Measurements from ENCODE around the gene IPO5. TPM values are rescaled to one million over a fixed set of nuclear protein-coding genes. Genes with fewer than 3 reads are reported as not detected.

IPO5 gene
- total and polyA plus RNA-seq, 2 of the 8 experiments (the other 6 are each of a cell fraction or from before 2014, with no cell fraction given), result 143 to 410 TPM

DNA sequence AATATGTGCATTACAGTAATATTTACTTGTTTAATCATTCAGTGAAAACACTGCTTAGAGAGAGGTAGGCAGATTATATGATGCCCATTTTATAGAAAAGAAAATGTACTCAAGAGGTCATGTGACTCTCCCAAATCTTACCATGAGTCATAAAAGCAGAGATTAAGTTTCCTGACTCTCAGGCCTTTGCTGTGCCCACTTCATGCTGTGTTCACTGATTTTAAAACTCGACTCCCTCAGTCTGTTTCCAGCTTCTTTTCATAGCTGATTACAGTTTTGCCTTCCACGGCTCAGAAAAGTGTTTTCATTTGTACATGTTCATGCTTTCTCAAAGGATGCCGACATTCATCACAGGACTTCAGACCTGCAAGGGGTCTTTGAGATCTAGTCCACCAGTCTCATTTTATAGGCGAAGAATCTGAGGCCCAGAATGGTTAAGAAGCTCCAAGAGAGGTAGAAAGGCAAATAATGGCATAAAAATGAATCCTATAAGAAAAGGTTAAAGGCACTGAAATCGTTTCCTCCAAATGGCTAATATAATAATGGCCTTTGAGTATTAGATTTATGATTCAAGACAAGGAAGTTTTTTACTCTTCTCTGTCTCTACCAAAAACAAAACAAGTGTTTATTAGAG lies 9.0 kb upstream of the IPO5 start:
- ChIA-PET POLR2A (ENCODE audit: partially characterized antibody) (interaction anchor here (0.6 to 1.4 kb wide), 2 partner anchors 34 to 100 kb away, joined by 3 read pairs; no protein-coding TSS in a partner anchor), CTCF (ENCODE audit: partially characterized antibody) (interaction anchor here (0.5 to 1.0 kb wide), 2 partner anchors 74 to 89 kb away, joined by 4 read pairs; no protein-coding TSS in a partner anchor)
- H2AFZ ChIP-seq (ENCODE audit: low read length), result peak overlapping the region; percentile 81; the same call in 1 of the 2 replicates
- H3K4me2 ChIP-seq (ENCODE audit: insufficient read depth in 1 of 2, low read depth in 2 of 2, low read length in 2 of 2), result no peak overlapping the region
- no peak overlapping the region for H3K18ac ChIP-seq (ENCODE audit: extremely low read depth, low read length)
- H3K4me1 ChIP-seq (replicated peaks in 1 of 4; ENCODE audit: control insufficient read depth in 3 of 4, insufficient read depth in 4 of 4, low read length in 3 of 4), result no peaks in the 10 kb centered on the region
- H3K27me3 ChIP-seq (replicated peaks in 1 of 4; ENCODE audit: control insufficient read depth in 3 of 4, extremely low read depth in 1 of 4, insufficient read depth in 3 of 4, low read length in 3 of 4), result no peaks in the 10 kb centered on the region
- no peak overlapping the region for H3K23ac ChIP-seq (ENCODE audit: insufficient read length)
- WGBS, 2 experiments (ENCODE audit: extremely low coverage in 1 of 2, insufficient coverage in 1 of 2, insufficient read length in 1 of 2, insufficient replicate concordance in 2 of 2, low coverage in 1 of 2, low lambda C conversion rate in 2 of 2, missing lambda C conversion rate in 1 of 2), result 93% methylated on average over 5 of the region's 5 CpGs; no CpG with 5 or more reads in 1 of the 2 experiments
- no peak overlapping the region for H2BK120ac ChIP-seq (replicated peaks; ENCODE audit: low read depth, low read length)
- no peaks in the 10 kb centered on the region for H3K79me2 ChIP-seq (ENCODE audit: control insufficient read depth in 1 of 2, insufficient read depth in 2 of 2, low read length in 2 of 2)
- FAIRE-seq (no peak), DNase-seq (ENCODE audit: low read depth in 1 of 2, low spot score in 2 of 2) (no peak)
- H2BK20ac ChIP-seq (ENCODE audit: low read length), result no peak overlapping the region
- no peaks in the 10 kb centered on the region for H4K20me1 ChIP-seq (replicated peaks in 1 of 2; ENCODE audit: control insufficient read depth in 1 of 2, insufficient read depth in 2 of 2, low read length in 2 of 2)
- no peaks in the 10 kb centered on the region for H3K9me3 ChIP-seq (ENCODE audit: insufficient read depth in 2 of 2, low read depth in 1 of 2, low read length in 1 of 2)
- no peaks in the 10 kb centered on the region for H3K23me2 ChIP-seq (ENCODE audit: low read depth, low read length)
- H4K91ac ChIP-seq (replicated peaks; ENCODE audit: insufficient read length, low read length), result no peak overlapping the region
- H4K5ac ChIP-seq (ENCODE audit: insufficient read length, low read depth, low read length), result no peak overlapping the region
- no peak overlapping the region for H2BK12ac ChIP-seq (ENCODE audit: low read depth, low read length)
- H3K4me3 ChIP-seq (ENCODE audit: extremely low read depth in 1 of 4, insufficient read depth in 2 of 4, low read depth in 3 of 4, low read length in 4 of 4), result no peak overlapping the region
- H2AK5ac ChIP-seq (ENCODE audit: low read depth, low read length), result no peak overlapping the region
- H3K4ac ChIP-seq (replicated peaks; ENCODE audit: insufficient read length, low read depth, low read length), result no peak overlapping the region
- no peaks in the 10 kb centered on the region for H3K79me1 ChIP-seq (ENCODE audit: low read depth, low read length)
- no peak overlapping the region for H2BK5ac ChIP-seq (ENCODE audit: low read depth, low read length)
- H3K56ac ChIP-seq (replicated peaks; ENCODE audit: insufficient read length, low read depth, low read length), result no peak overlapping the region
- no peaks in the 10 kb centered on the region for H3K36me3 ChIP-seq (ENCODE audit: control insufficient read depth in 2 of 4, insufficient read depth in 4 of 4, low read length in 3 of 4)
- no peak overlapping the region; a peak in 1 of 7 replicates for H3K9ac ChIP-seq (replicated peaks in 1 of 4; ENCODE audit: extremely low read depth in 1 of 4, low read depth in 3 of 4, low read length in 3 of 4)
- no peak overlapping the region for H3K27ac ChIP-seq (ENCODE audit: low read depth, low read length)
- H3K14ac ChIP-seq (ENCODE audit: insufficient read length), result no peak overlapping the region
- H2BK15ac ChIP-seq (ENCODE audit: low read length), result no peak overlapping the region
- no peak for TF ChIP-seq RNF2 (IDR thresholded peaks at IDR 0.05; ENCODE audit: borderline replicate concordance, low read depth, low read length, missing control alignments, poor library complexity, severe bottlenecking)
- H4K8ac ChIP-seq (ENCODE audit: extremely low read depth, insufficient read depth, low read length), result no peak overlapping the region
